Nephron (organoid): Measurements from ENCODE around the gene LIMCH1.
"Not testable (repeated sequence)": the region's sequence is repeated elsewhere in the genome, so short reads cannot be mapped to it uniquely, and the experiment has no call there.

Experiments used
- H3K27ac Mint-ChIP-seq, 3 experiments: 2 replicates each; pipeline ENCODE4 v1.8.0; 2020; ENCODE audit warnings: mixed read lengths in 3 of 3, mild to moderate bottlenecking in 2 of 3, moderate library complexity in 1 of 3
- H3K27me3 Mint-ChIP-seq: 2 replicates; pipeline ENCODE4 v1.8.0; 2021; ENCODE audit warnings: low read depth, mild to moderate bottlenecking, moderate library complexity, mixed read lengths
- H3K36me3 Mint-ChIP-seq: 2 replicates; pipeline ENCODE4 v1.8.0; 2020; ENCODE audit warnings: low read depth, mixed read lengths
- H3K4me1 Mint-ChIP-seq: 2 replicates; pipeline ENCODE4 v1.8.0; 2020; ENCODE audit warnings: mixed read lengths
- H3K4me3 Mint-ChIP-seq, 3 experiments: 2 replicates each; pipeline ENCODE4 v1.8.0; 2020; ENCODE audit warnings: mild to moderate bottlenecking in 3 of 3, mixed read lengths in 3 of 3, moderate library complexity in 2 of 3
- H3K9me3 Mint-ChIP-seq: 2 replicates; pipeline ENCODE4 v1.8.0; 2020; ENCODE audit warnings: mixed read lengths
- TF ChIP-seq, protein P1 (sequence below), 3 experiments: fragments of 200-600 bp; sonication (generic); IDR thresholded peaks; one replicate each; pipeline ENCODE4 v1.5.0; 2021; ENCODE audit warnings: antibody characterized with exemption in 3 of 3; ENCODE audit not compliant: unreplicated experiment in 3 of 3

The LIMCH1 gene

DNA sequence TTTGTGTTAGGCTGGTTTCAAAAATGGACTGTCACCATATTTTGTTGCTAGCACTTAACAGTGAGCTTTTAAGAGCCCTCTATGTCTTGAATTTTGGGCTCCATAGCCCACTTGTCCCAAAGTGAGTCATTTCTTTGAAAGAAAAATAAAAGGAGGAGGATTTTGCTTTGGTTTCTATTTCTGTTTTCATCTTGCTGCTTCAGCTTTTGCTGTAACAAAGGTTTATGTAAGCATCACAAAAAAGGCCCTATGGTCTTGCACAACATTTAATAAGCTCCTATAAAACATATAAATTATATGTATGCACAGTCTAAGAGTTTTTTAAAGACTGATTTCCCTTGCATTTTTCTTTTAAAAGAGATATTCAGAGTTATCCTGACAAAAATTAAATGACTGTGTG lies 105.4 kb downstream of the LIMCH1 start:
- peak overlapping the region in 1 of 3 experiments; percentile 46 for H3K27ac Mint-ChIP-seq
- H3K4me1 Mint-ChIP-seq: peaks cover 34% of the 10 kb centered on the region
- H3K36me3 Mint-ChIP-seq: peaks cover 31% of the 10 kb centered on the region
- peaks cover 18% of the 10 kb centered on the region for H3K27me3 Mint-ChIP-seq
- TF ChIP-seq, protein P1, sequence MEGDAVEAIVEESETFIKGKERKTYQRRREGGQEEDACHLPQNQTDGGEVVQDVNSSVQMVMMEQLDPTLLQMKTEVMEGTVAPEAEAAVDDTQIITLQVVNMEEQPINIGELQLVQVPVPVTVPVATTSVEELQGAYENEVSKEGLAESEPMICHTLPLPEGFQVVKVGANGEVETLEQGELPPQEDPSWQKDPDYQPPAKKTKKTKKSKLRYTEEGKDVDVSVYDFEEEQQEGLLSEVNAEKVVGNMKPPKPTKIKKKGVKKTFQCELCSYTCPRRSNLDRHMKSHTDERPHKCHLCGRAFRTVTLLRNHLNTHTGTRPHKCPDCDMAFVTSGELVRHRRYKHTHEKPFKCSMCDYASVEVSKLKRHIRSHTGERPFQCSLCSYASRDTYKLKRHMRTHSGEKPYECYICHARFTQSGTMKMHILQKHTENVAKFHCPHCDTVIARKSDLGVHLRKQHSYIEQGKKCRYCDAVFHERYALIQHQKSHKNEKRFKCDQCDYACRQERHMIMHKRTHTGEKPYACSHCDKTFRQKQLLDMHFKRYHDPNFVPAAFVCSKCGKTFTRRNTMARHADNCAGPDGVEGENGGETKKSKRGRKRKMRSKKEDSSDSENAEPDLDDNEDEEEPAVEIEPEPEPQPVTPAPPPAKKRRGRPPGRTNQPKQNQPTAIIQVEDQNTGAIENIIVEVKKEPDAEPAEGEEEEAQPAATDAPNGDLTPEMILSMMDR (IDR thresholded peaks at IDR 0.05; ENCODE audit: unreplicated experiment in 3 of 3): no peak
- no peaks in the 10 kb centered on the region for H3K9me3 Mint-ChIP-seq
- H3K4me3 Mint-ChIP-seq: no peak overlapping the region

DNA sequence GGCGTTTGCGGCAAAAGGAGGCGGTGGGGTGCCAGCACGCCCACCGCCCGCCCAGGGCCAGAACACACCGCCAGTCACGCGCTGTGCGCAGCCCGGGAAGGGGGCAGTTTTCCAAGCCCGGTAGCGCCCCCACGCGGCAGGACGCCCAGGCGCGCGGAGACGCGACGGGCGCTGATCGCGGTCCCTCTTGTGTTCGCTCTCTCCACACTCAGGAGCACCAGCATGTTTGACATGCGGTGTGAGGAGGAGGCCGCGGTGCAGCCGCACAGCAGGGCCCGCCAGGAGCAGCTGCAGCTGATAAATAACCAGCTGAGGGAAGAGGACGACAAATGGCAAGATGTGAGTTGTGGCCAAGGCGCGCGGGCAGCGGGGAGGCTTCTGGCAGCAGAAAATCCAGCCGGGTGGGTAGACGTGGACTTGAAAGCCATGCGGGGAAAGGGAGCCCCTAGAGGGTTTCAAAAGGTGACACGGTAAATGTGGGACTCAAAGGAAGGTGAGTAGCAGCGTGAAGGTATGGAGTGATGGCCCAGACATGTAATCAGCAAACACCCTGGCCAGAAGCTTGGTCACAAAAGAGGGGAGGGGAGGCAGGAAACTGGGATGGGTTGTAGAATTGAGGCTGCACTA lies 106.4 kb downstream of the LIMCH1 start:
- Mint-ChIP-seq H3K4me1 (peaks cover 34% of the 10 kb centered on the region), H3K27me3 (peaks cover 18% of the 10 kb centered on the region), H3K4me3 (peak overlapping the region; percentile 29 to 76 (median 65)), H3K9me3 (no peaks in the 10 kb centered on the region), H3K36me3 (peaks cover 34% of the 10 kb centered on the region), H3K27ac (peak overlapping the region; percentile 16 to 70 (median 37))
- TF ChIP-seq, protein P1 (IDR thresholded peaks at IDR 0.05; ENCODE audit: unreplicated experiment in 3 of 3): peak; percentile 87 to 97 (median 97)

- H3K4me1 Mint-ChIP-seq: peaks cover 31% of the 10 kb centered on the region
- peaks cover 18% of the 10 kb centered on the region for H3K27me3 Mint-ChIP-seq
- H3K9me3 Mint-ChIP-seq: no peaks in the 10 kb centered on the region
- peak overlapping the region in 1 of 3 experiments; percentile 29 for H3K4me3 Mint-ChIP-seq
- peaks cover 34% of the 10 kb centered on the region for H3K36me3 Mint-ChIP-seq
- TF ChIP-seq, protein P1 (IDR thresholded peaks at IDR 0.05; ENCODE audit: unreplicated experiment in 3 of 3): no peak
- H3K27ac Mint-ChIP-seq: peak overlapping the region in 2 of 3 experiments; percentile 16 to 70
Observed at GRCh38 chr4:41644915-41645295, 106.9 kb downstream of the LIMCH1 start.

DNA sequence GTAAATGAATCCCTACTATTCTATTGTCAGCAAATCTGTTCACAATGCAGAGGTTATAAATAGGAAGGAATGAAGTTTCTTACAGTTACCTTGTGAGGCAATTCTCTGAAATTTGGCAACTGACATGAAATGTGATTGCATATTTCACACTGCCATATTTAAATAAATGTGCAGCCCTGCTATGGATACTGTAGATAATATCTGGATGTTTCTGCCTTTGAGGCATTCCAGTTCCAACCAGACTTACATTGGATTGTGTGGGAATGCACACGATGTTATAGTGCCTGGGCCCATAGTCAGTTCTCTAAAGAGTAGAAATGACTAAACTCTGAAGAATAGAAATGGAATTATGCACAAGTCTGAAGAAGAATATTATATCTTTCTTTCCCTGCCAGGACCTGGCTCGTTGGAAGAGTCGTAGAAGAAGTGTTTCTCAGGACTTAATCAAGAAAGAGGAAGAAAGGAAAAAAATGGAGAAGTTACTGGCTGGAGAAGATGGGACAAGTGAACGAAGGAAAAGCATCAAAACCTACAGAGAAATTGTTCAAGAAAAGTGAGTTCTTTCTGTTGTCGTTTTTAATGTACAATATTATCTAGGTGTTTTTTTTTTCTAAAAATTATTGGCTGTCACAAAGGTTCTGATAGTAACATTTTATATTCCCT lies 107.9 kb downstream of the LIMCH1 start:
- no peaks in the 10 kb centered on the region for H3K9me3 Mint-ChIP-seq
- H3K36me3 Mint-ChIP-seq: peaks cover 38% of the 10 kb centered on the region
- TF ChIP-seq, protein P1 (IDR thresholded peaks at IDR 0.05; ENCODE audit: unreplicated experiment in 3 of 3): no peak
- no peak overlapping the region for H3K4me3 Mint-ChIP-seq
- H3K27me3 Mint-ChIP-seq: peaks cover 18% of the 10 kb centered on the region
- peaks cover 29% of the 10 kb centered on the region for H3K4me1 Mint-ChIP-seq
- no peak overlapping the region for H3K27ac Mint-ChIP-seq

DNA sequence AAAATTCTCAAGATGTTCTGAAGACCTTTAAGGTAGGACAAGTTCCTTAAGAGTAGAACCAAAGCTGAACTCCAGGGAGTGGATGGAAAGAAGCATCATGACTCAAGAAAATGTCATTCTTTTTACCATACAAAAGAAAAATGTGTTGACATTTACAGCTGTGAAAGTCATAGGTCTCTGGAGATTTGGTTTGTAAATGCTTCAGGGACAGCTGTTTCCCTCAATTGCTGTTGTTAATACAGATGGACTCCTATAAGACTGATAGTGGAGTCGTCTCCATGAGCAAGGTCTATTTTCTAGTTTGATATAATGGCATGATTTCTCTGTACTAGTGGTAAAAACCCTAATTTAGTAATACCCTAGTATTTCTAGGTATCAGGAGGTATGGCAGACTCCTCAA lies 108.9 kb downstream of the LIMCH1 start:
- Mint-ChIP-seq H3K4me3 (no peak overlapping the region), H3K36me3 (peaks cover 45% of the 10 kb centered on the region), H3K4me1 (peaks cover 29% of the 10 kb centered on the region), H3K27me3 (peaks cover 21% of the 10 kb centered on the region), H3K27ac (no peak overlapping the region), H3K9me3 (no peaks in the 10 kb centered on the region)
- TF ChIP-seq, protein P1 (IDR thresholded peaks at IDR 0.05; ENCODE audit: unreplicated experiment in 3 of 3): no peak

DNA sequence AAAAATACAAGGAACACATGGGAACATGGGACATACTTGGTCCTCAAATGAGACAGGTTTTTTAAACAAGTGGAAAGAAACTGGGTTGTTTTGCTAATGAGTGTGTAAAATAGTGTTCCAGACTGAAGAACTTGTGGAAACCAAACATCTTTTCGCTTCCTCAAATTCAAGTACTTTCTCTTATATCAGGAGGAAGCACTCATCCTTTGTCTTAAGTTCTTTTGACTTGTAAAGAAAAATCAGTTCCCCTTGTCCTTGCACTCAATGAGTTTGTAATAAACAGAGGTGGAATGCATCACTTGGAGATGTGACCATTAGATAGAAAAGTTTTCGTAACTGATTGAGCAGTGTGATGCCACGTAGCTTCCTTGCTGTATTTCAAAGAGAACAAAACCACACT lies 109.4 kb downstream of the LIMCH1 start:
- H3K36me3 Mint-ChIP-seq: peaks cover 49% of the 10 kb centered on the region
- peaks cover 29% of the 10 kb centered on the region for H3K4me1 Mint-ChIP-seq
- H3K27me3 Mint-ChIP-seq: peaks cover 21% of the 10 kb centered on the region
- H3K4me3 Mint-ChIP-seq: no peak overlapping the region
- no peaks in the 10 kb centered on the region for H3K9me3 Mint-ChIP-seq
- TF ChIP-seq, protein P1 (IDR thresholded peaks at IDR 0.05; ENCODE audit: unreplicated experiment in 3 of 3): no peak
- H3K27ac Mint-ChIP-seq: no peak overlapping the region

- not testable (repeated sequence) for H3K27me3 Mint-ChIP-seq, H3K9me3 Mint-ChIP-seq, H3K4me3 Mint-ChIP-seq
- Mint-ChIP-seq H3K27ac (peak overlapping the region in 2 of 3 experiments; percentile 51 to 93), H3K36me3 (peaks cover 65% of the 10 kb centered on the region), H3K4me1 (peaks cover 11% of the 10 kb centered on the region)
Observed at GRCh38 chr4:41651150-41651549, 113.2 kb downstream of the LIMCH1 start.
